ENCODE results near the gene NAB1.
"Not testable (repeated sequence)": the region's sequence is repeated elsewhere in the genome, so short reads cannot be mapped to it uniquely, and the experiment has no call there.

The NAB1 gene

GRCh38 chr2:190674966-190675650 is 26.2 kb downstream of the NAB1 start:
- no peak for DNase-seq

GRCh38 chr2:190677255-190677654 is 28.4 kb downstream of the NAB1 start:
- no peak for DNase-seq

DNA sequence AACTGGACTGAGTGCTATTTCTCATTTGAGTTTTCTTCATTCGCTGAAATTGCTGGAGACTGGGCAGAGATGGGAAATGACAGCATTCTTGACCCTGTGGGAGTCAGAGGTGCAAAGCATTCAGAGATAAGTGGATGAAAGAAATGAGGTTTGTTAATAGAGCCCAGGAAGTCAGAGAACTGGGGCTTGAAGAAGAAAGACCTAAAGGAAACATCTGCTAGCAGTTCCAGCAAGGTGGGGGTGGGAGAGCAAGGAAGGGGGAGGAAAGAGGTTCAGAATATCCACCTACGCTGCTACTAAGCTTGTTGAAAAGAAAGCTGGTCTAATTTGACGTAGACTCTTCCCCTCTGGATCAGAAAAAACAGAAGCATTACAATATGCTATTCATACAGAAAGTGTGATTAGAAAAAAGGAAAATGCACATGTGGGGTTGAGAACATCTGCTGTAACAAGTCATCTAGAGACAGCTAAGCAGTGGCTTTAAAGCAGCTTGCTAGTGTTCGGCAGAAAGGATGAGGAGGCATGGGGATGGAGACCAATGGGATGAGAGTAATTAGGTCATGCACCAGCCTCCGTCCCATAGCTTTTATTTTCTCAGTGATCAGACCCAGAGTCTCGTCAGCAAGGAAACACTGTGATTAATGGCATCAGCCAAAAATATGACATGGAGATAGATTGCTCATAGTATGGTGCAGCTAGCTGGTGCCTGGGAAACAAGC is 29.7 kb downstream of the NAB1 start:
- DNase-seq, result no peak

DNA sequence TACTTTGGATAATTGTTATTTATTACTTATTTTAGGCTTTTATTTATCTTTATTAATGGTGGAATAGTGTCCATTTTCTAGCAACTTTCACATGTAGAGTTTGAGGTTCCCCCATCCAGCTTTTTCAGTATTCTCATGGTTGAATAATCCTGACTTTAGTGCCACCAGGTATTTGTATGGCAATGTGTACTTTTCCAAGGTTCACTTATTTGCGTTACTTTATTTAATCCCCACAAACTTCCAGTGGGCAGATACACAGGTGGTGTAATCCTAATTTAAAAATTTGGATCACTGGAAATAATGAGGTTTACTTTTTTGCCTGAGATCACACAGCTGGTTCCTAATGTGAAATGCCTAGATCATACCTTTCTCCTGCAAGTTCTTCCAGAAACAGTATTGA is 30.5 kb downstream of the NAB1 start:
- DNase-seq, result no peak

DNA sequence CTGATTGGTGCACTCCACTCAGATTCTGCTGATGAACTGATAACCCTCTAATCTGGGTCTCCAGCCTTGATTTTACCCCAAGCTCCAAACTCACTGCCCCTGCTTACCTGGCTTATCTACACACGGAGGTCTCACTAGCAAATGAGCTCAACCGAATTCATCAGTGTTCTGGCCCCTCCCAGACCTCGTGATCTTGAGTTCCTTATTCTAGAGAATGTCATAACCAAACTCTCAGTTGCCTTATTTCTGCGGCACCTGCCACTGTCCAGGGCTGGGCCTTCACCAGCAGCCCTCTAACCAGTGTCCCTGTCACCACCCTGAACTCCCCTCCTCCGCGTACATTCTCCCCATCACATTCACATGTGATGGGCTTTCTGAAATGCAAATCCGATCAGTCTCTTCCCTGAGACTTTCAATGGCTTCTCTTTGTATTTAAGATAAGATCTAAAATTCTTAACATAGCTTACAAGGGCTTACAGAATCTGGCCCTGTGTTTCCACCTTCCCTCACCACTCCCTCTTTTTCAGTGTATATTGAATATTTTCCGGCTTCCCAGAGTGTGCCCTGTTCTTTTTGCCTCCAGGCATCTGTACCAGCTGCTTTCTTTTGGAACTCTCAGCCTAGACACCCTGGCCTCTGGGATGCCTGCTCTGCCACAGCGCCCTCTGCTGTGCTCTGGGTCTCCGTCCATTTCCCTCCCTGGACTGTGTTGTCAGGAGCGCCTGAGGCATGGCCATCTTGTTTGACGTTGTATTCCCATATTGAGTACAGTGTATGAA is 31.1 kb downstream of the NAB1 start:
- DNase-seq, result no peak

DNA sequence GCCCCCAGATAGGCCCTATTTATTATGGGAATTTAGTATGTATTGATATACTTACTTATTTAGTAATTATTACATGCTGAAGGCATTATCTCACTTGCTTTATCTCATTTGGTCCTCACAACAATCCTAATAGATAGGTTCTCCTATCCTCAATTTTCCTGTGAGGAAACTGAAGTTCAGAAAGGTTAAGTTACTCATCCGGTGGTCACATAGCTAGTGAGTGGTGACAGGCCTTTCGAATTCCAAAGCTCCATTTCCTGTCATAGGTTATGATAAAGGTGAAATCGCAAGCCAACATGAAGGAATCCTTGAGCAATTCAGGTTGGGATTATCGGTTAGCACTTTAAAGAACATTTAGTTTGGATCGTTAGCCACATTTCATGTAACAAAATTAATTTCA is 33.3 kb downstream of the NAB1 start:
- DNase-seq, result no peak

DNA sequence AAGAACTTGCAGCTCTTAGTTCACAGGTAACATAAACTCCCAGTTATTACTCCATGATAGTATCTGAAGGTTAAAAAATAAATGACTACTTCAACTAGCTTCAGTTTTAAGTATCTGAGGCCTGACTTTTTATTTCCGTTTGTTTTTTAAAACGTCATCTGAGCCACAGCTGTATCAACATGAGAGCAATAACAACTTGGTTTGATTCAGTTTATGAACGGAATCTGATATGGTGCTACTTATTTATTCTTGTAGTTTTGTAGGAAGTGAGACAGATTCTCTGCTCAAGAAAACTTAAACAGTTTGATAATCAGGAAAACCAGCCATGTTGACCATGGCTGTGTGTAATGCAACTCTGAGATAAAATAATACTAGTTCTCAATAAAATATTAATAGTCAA is 34.9 kb downstream of the NAB1 start:
- DNase-seq, result no peak

DNA sequence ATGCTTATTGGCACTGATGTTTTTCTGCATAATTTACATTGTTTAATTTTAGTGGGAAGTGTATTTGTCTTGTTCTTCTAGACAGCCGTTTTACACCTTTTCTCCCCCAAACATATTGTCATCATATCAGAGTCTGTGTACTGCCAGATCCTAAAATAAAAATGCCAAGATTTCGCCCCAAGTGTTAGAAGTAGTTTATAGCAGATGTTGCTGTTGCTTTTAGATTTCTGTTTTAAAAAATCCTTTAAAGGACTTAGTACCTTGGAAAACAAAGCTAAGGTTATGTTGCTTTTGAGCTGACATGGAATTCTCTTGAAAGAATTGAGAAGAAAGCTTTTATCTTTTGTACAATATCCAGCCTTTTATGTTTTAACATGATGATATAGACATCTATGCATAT is 36.0 kb downstream of the NAB1 start:
- DNase-seq, result no peak

- DNase-seq, result no peak
Observed at GRCh38 chr2:190685333-190685732, 36.5 kb downstream of the NAB1 start.

- no peak for DNase-seq
Observed at GRCh38 chr2:190693533-190694232, 44.8 kb downstream of the NAB1 start.

DNA sequence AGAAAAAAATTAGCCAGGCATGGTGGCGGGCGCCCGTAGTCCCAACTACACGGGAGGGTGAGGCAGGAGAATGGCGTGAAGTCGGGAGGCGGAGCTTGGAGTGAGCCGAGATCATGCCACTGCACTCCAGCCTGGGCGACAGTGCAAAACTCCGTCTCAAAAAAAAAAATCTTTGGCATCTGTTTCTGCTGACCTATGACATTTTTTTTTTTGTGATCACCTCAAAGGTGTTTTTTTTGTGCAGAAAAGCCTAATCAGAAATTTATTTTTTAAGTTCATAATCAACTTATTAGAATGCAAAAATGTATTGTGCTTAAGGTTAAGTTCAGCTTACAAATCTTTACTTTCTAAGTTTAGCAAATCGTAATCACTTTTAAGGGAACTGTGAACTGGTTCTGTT is 45.6 kb downstream of the NAB1 start:
- no peak for DNase-seq

DNA sequence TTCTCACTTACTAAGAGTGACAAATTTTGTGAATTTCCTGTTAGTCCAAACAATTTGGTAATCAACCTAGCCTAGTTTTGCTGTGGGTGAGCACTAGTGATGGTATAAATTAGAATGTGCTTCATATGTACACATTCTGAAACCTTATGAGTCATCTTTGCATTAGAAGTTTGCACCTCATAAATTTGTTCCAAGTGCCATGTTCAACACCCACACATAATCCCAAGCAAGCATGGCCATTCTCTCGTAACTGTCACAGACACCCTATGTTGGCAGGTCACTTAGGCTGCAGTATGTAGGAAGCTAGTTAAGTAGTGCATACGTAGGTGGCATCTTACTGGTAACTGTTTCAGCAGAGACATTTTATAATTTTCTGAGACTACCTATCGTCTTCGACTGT is 46.9 kb downstream of the NAB1 start:
- no peak for DNase-seq

DNA sequence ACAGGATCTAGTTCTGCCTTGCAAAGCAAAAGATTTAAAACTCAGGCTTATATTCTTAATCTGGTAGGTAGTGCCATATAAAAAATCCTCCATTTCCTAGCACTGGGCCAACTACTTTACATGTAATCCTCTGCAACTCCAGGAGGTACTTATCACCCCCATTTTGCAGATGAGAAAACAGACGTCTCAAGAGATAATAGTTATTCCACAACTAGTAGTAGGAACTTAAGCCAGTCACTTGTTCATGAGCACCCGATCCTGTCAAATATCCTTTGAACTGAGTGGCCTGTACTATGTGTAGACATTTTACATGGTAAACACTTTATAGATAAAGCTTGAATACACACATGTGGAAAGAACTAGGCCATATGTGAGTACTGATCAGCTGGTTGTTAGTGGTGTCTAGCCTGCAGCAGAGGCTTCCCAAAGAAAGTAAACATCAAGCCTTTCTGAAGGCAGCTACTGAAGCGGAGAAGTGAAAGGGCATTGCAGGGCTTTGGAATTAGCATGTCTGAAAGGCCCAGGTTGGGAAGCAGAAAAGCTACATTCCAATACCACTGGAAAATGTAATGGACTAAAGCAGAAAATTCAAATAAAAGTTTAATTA is 48.0 kb downstream of the NAB1 start:
- no peak for DNase-seq

GRCh38 chr2:190697421-190697820 is 48.5 kb downstream of the NAB1 start:
- no peak for DNase-seq

- DNase-seq, result no peak
Observed at GRCh38 chr2:190698895-190699294, 50.0 kb downstream of the NAB1 start.

DNA sequence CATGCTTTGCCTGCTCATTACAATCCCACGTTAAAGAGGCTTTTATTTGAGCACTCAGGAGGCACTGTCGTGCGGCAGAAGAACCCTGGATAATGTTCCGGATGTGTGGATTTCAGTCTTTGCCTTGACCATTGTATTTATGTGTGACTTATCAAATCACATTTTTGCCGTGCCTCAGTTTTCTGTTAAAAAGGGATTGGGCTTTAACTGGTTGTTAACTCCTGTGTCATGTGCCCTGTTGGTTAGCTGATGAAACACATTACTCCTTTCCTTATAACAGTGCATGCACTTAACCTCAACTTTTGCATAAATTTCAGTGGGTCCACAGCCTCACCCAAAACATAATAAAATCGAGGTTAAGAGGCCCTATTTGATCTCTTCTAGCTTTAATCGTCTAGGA is 52.7 kb downstream of the NAB1 start:
- no peak for DNase-seq

GRCh38 chr2:190705280-190705679 is 56.4 kb downstream of the NAB1 start:
- no peak for DNase-seq

- no peak for DNase-seq
Observed at GRCh38 chr2:190707726-190708125, 58.8 kb downstream of the NAB1 start.

- DNase-seq, result not testable (repeated sequence)
Observed at GRCh38 chr2:190708650-190709049, 59.8 kb downstream of the NAB1 start.

DNA sequence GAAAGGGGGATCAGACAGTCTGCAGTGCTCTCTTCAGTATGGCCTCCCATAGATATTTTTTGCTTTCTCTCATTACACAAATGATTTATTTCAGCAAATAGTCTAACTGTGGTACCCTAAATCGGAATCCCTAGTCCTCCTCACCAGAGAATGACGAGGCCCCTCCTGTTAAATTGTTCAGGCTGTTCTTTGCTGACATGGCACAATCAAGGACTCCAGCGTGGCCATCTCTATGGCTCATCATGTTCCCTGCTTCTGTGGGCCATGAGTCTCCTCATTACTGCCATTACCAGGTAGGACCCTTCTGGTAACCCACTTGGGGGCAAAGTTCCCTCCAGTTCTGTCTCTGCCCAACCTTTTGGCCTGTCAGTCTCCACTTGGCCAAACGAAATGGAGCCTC is 62.2 kb downstream of the NAB1 start:
- DNase-seq, result no peak

GRCh38 chr2:190713471-190713870 is 64.6 kb downstream of the NAB1 start:
- DNase-seq, result no peak

GRCh38 chr2:190714958-190715357 is 66.1 kb downstream of the NAB1 start:
- no peak for DNase-seq
